Spleen (tissue), 11 donors: ENCODE measurements around the gene VWCE. TPM values are rescaled to one million over a fixed set of nuclear protein-coding genes. Genes with fewer than 3 reads are reported as not detected.

Source experiments
- DNase-seq: peaks from one replicate; pipeline ENCODE4 v3.0.0-alpha.2; 2020
- H3K27ac ChIP-seq, 8 donors: fragments of 200-600 bp; sonication (generic) in 7 of 8; 1 replicate in 4 of 8; 2 replicates in 4 of 8; pipeline versions ENCODE4 v1.5.0 to v1.8.0; 2016 to 2021; ENCODE audit warnings: inconsistent platforms in 4 of 8, mild to moderate bottlenecking in 4 of 8, moderate library complexity in 1 of 8
- H3K27me3 ChIP-seq, 7 donors: fragments of 200-600 bp; sonication (generic) in 6 of 7; replicated peaks in 1 of 7; 1 replicate in 4 of 7; 2 replicates in 3 of 7; pipeline versions ENCODE4 v1.5.0 to v1.8.0; 2016 to 2021; ENCODE audit warnings: inconsistent platforms in 3 of 7, mild to moderate bottlenecking in 1 of 7
- H3K36me3 ChIP-seq, 6 donors: fragments of 200-600 bp; sonication (generic) in 5 of 6; 1 replicate in 4 of 6; 2 replicates in 2 of 6; pipeline versions ENCODE4 v1.5.0 to v1.8.0; 2016 to 2021; ENCODE audit warnings: inconsistent platforms in 2 of 6
- H3K4me1 ChIP-seq, 6 donors: fragments of 200-600 bp; sonication (generic) in 5 of 6; 1 replicate in 3 of 6; 2 replicates in 3 of 6; pipeline versions ENCODE4 v1.5.0 to v1.8.0; 2016 to 2021; ENCODE audit warnings: inconsistent platforms in 3 of 6
- H3K4me3 ChIP-seq, 8 donors: fragments of 200-600 bp; sonication (generic) in 7 of 8; 1 replicate in 4 of 8; 2 replicates in 4 of 8; pipeline versions ENCODE4 v1.5.0 to v1.8.0; 2016 to 2021; ENCODE audit warnings: inconsistent platforms in 4 of 8, mild to moderate bottlenecking in 4 of 8, moderate library complexity in 2 of 8
- H3K9me3 ChIP-seq, 8 donors: fragments of 200-600 bp; sonication (generic) in 7 of 8; 1 replicate in 4 of 8; 2 replicates in 4 of 8; pipeline versions ENCODE4 v1.5.0 to v1.8.0; 2016 to 2021; ENCODE audit warnings: inconsistent platforms in 4 of 8
- POLR2A ChIP-seq, 3 donors: fragments of 450-650 bp; IDR thresholded peaks; one replicate each; pipeline ENCODE4 v1.5.1; 2017; ENCODE audit warnings: antibody characterized with exemption in 3 of 3, mild to moderate bottlenecking in 1 of 3
- POLR2AphosphoS5 ChIP-seq, 3 donors: sonication (generic); formaldehyde crosslinking; IDR thresholded peaks; one replicate each; pipeline ENCODE4 v1.5.1; 2017; ENCODE audit warnings: antibody characterized with exemption in 3 of 3
- WGBS, 5 donors: extraction: QIAGEN DNeasy Blood & Tissue Kit in 3 of 5; methylation state at CpG; one replicate each; pipeline versions ENCODE4 v1.1.5 to v1.1.7; 2013 to 2018; 5-methylcytosine and 5-hydroxymethylcytosine counted together
- intact Hi-C: fragments of 100-400 bp; cut with DNase I; formaldehyde crosslinking; loops from one replicate; pipeline ENCODE4 v1.15.0; 2023; ENCODE audit warnings: low total_unique reads
- polyA plus RNA-seq, 3 donors: library from polyadenylated mRNA; stranded (reverse); fragments of 200-250 nt; gene quantifications; one replicate each; pipeline ENCODE4 v1.2.1, GENCODE V29; 2013
- total RNA-seq, 7 donors: library from RNA; depleted of rRNA in 3 of 7; stranded (reverse); fragments of >200 nt in 3 of 7; fragmentation: NEBNext Ultra II Directional in 4 of 7; extraction: Animal tissue kit (Norgen Biotek cat#: 25700) in 4 of 7; gene quantifications; one replicate each; pipeline versions ENCODE4 v1.1.0 to v1.2.1, GENCODE V29; 2016 to 2021
- TF ChIP-seq, protein P1 (sequence below), 11 experiments: fragments of 200-600 bp in 7 of 11; fragments of 450-650 bp in 4 of 11; sonication (generic) in 4 of 11; IDR thresholded peaks in 8 of 11; conservative IDR thresholded peaks in 3 of 11; 1 replicate in 7 of 11; 2 replicates in 4 of 11; pipeline versions ENCODE4 v1.4.0 to v1.8.0; 2016 to 2021; ENCODE audit warnings: antibody characterized with exemption in 11 of 11, inconsistent platforms in 4 of 11, mild to moderate bottlenecking in 1 of 11
- donor health status: healthy with polysubstance abuse.
- donor health status: DM: no; HTN: no; CAD: no; lungs with moderate emphysema.
- donor health status: DM: no; HTN: no; CAD: no.
- donor health status: Bipolar disorder and iron deficiency.
- donor health status: healthy.
- donor health status: DM: no; HTN: no; CAD: no.
- donor health status: DM: yes; HTN: yes; CAD: no.

The VWCE gene
- total and polyA plus RNA-seq, 10 donors, result 0.23 to 3.2 (median 1.2) TPM

DNA sequence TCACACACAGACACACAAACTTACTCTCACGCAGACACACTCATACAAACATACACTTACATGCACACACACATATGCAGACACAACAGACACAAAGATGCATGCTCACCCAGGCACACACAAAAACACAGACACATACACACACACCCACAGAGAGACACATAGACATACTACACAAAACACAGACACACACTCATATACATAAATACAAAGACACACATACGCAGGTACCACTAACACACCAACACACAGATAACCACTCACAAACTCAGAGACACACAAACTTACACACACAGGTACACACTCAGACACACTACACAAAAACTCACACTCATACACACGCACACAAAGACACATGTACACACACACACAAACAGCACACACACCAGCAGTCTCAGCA, 22.4 kb downstream of the VWCE start:
- intact Hi-C loops, result no loop called here
- no peak overlapping the region for H3K27ac ChIP-seq
- no peak for DNase-seq
- no peaks in the 10 kb centered on the region for H3K36me3 ChIP-seq
- no peaks in the 10 kb centered on the region for H3K4me1 ChIP-seq
- no peak for TF ChIP-seq POLR2AphosphoS5 (IDR thresholded peaks at IDR 0.05)
- TF ChIP-seq POLR2A (IDR thresholded peaks at IDR 0.05), result no peak
- TF ChIP-seq, protein P1, sequence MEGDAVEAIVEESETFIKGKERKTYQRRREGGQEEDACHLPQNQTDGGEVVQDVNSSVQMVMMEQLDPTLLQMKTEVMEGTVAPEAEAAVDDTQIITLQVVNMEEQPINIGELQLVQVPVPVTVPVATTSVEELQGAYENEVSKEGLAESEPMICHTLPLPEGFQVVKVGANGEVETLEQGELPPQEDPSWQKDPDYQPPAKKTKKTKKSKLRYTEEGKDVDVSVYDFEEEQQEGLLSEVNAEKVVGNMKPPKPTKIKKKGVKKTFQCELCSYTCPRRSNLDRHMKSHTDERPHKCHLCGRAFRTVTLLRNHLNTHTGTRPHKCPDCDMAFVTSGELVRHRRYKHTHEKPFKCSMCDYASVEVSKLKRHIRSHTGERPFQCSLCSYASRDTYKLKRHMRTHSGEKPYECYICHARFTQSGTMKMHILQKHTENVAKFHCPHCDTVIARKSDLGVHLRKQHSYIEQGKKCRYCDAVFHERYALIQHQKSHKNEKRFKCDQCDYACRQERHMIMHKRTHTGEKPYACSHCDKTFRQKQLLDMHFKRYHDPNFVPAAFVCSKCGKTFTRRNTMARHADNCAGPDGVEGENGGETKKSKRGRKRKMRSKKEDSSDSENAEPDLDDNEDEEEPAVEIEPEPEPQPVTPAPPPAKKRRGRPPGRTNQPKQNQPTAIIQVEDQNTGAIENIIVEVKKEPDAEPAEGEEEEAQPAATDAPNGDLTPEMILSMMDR (IDR thresholded peaks at IDR 0.05 in 8 of 11, conservative IDR thresholded peaks at IDR 0.05 in 3 of 11), result no peak
- 93 to 96% (median 95%) methylated on average over 3 of the region's 3 CpGs for WGBS, 5 donors
- H3K4me3 ChIP-seq, result no peak overlapping the region
- H3K27me3 ChIP-seq, result no peaks in the 10 kb centered on the region
- no peaks in the 10 kb centered on the region for H3K9me3 ChIP-seq

DNA sequence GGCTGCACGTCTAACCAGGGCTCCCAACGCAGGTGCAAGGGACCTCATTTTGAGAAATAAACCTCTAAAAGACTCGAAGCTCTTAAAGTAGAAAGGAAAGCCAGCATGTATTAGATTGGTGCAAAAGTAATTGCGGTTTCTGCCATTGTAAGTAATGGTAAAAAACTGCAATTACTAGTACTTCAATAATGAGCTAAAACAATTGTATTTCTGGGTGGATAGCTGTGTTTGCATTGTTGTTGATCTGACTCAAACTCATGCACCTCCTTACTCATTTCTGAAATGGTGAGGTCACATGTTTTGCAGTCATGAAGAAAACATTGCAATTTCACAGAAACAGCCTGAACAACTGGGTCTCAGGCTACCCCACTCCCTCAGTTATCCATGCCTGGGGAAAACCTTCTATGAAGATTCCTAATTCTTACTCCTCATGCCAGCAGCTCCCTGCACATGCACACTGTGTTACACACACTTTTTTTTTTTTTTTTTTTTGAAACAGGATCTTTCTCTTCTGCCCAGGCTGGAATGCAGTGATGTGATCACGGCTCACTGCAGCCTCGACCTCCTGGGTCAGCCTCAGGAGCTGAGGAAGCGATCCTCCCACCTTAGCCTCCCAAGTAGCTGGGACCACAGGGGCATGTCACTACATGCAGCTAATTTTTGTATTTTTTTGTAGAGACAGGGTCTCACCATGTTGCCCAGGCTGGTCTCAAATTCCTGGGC, 24.6 kb downstream of the VWCE start:
- Histone ChIP-seq H3K4me3 (no peak overlapping the region), H3K27ac (no peak overlapping the region), H3K27me3 (no peaks in the 10 kb centered on the region), H3K9me3 (no peaks in the 10 kb centered on the region), H3K4me1 (no peaks in the 10 kb centered on the region), H3K36me3 (no peaks in the 10 kb centered on the region)
- no peak for DNase-seq
- 80 to 90% (median 85%) methylated on average over 7 of the region's 7 CpGs for WGBS, 5 donors
- intact Hi-C loops, result no loop called here
- no peak for TF ChIP-seq POLR2AphosphoS5 (IDR thresholded peaks at IDR 0.05)
- TF ChIP-seq, protein P1 (IDR thresholded peaks at IDR 0.05 in 8 of 11, conservative IDR thresholded peaks at IDR 0.05 in 3 of 11), result no peak

DNA sequence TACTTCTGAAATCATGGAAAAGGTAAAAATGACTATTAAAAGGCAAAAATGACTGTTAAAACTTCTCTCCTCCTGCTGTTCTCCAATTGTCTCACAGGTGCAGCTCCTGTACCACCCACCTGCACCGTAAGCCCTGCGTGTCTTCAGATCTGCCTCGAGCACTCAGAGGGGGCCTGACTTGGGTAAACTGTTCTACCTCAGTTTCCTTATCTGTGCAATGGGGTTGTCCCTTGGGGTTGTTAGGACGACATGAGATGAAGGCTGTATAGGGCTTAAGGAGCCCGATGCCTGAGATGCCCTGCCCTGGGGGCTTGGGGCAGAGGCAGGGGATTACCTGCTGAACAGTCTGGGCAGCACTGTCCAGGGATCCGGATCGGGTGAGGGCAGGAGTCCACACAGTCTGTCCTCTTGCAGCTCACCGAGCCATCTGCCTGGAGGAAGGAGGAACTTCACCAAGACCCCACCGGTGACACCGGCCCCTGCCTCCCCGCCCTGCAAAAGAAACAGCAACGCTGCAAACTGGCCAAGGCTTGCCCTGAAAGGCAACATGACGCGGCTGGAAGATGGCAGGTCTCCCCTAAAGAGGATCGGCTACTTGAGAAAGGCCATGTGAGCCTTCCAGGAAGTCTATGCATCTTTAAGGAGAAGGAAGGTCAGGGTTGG, 26.4 kb downstream of the VWCE start:
- no peaks in the 10 kb centered on the region for H3K9me3 ChIP-seq
- TF ChIP-seq POLR2AphosphoS5 (IDR thresholded peaks at IDR 0.05) (no peak), POLR2A (IDR thresholded peaks at IDR 0.05) (no peak)
- TF ChIP-seq, protein P1 (IDR thresholded peaks at IDR 0.05 in 8 of 11, conservative IDR thresholded peaks at IDR 0.05 in 3 of 11), result no peak
- H3K27ac ChIP-seq, result no peak overlapping the region
- 89 to 94% (median 92%) methylated on average over 15 of the region's 15 CpGs for WGBS, 5 donors
- intact Hi-C loops, result no loop called here
- H3K4me1 ChIP-seq, result no peaks in the 10 kb centered on the region
- no peaks in the 10 kb centered on the region for H3K36me3 ChIP-seq
- H3K27me3 ChIP-seq, result no peaks in the 10 kb centered on the region
- H3K4me3 ChIP-seq, result no peak overlapping the region
- DNase-seq, result no peak

DNA sequence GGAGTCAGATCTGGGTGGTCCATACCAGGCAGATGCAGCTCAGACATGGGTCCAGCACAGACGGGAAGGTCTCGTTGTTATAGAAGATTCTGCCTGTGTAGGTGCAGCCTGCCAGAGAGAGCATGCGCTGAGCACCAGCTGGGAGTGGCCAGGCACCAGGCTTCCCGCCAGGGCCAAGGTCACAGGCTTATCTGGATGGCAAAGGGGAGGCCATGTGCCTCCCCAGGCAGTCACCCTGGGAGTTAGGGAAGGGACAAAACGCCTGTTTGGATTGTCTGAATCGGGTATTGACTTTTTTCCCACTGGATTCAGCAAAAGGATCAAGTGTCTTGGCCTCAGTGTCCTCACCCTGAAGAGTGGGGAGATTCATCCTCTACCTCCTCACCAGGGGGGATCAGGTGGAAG, 27.7 kb downstream of the VWCE start:
- H3K27ac ChIP-seq, result no peak overlapping the region
- DNase-seq, result no peak
- 51 to 91% (median 72%) methylated on average over 4 to 6 of the region's 6 CpGs for WGBS, 5 donors
- no peaks in the 10 kb centered on the region for H3K9me3 ChIP-seq
- H3K4me1 ChIP-seq, result no peaks in the 10 kb centered on the region
- H3K27me3 ChIP-seq, result no peaks in the 10 kb centered on the region
- intact Hi-C loops, result no loop called here
- TF ChIP-seq POLR2AphosphoS5 (IDR thresholded peaks at IDR 0.05) (no peak), POLR2A (IDR thresholded peaks at IDR 0.05) (no peak)
- TF ChIP-seq, protein P1 (IDR thresholded peaks at IDR 0.05 in 8 of 11, conservative IDR thresholded peaks at IDR 0.05 in 3 of 11), result no peak
- H3K36me3 ChIP-seq, result no peaks in the 10 kb centered on the region
- no peak overlapping the region for H3K4me3 ChIP-seq
